ENCODE data around the gene CORO2A.
"Not testable (repeated sequence)": the region's sequence is repeated elsewhere in the genome, so short reads cannot be mapped to it uniquely, and the experiment has no call there.

Gene CORO2A

DNA sequence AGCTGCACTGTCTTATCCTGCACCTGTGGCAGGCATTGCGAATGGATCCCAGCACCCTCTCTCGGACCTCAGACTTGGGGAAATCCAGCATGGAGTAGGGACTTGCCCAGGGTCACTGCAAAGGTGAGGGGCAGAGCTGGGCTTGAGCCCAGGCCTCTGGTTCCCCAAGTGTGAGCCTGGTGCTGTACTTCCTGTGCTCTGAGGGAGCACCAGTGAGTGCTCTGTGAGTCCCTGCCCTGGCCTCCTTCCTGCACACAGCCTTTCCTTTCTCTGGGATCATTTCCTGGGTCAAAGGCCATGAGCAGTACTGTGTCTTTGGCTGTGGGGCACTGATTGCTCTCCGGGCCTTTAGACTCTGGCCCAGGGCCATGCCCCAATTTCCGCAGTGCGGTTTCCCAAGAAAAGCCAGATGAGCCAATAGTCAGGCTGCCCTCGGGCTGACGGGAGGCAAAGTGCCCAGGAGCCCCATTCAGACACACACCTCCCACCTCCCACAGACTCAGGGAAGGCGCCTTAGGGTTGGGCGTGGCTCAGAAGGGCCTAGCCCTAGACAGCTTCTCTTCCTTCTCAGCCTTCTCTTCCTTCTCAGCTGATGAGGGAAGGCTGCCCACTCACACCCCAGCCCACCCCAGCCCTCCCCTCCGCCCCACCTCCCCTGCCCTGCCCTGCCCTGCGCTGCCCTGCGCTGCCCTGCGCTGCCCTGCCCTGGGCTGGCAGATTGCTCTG lies 50.1 kb downstream of the CORO2A start:
- no peak for DNase-seq (ENCODE audit: low read depth in 2 of 2)

DNA sequence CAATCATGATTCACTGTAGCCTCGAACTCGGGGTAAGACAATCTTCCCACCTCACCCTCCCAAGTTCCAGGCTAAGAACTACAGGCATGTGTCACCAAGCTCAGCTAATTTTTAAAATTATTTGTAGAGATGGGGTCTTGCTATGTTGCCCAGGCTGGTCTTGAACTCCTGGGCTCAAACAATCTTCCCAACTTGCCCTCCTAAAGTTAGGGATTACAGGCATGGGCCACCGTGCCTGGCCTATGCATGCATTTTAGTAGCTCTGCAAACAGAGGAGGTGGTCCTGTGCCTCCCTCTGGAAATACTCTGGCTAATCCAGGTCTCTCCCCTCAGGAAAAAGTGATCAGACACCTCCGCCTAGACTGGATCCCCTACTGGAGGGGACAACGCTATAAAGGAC lies 51.9 kb downstream of the CORO2A start:
- no peak for DNase-seq (ENCODE audit: low read depth in 2 of 2)

DNA sequence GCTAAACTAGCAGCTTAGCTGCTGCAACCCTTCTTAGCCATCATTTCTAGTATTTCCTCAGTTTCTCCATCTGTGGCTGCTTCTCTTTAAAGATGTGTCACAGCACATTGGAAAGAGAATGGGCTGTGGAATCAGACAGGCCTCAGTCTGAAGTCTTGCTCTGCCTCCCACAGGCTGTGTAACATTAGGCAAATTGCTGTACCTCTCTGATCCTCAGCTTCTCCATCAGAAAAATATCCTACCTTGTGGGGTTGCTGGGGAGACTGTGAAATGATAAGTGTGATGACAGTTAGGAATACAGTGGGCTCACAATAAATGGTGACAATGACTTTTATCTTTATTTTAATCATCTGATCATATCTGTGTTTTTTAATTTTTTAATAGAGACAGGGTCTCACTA lies 55.9 kb downstream of the CORO2A start:
- no peak for DNase-seq (ENCODE audit: low read depth in 2 of 2)

DNA sequence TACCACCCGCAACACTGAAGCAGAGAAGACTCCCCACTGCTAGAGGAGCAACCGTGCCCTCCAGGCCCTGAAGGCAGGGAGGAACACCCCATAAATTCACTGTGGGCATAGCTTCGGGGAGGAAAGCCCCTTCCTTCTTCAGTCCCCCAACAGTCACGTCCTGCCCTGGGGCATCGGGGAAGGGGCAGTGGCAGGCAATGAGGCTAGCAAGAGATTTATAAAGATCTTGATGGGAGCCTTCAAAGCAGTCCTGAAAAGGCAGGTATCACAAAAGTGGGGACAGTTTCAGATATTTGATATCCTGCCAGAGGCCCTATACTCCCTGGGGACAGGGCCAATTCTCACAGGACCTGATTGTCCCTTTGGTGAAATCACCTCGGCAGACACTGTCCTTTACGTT lies 56.5 kb downstream of the CORO2A start:
- no peak for DNase-seq (ENCODE audit: low read depth in 2 of 2)

DNA sequence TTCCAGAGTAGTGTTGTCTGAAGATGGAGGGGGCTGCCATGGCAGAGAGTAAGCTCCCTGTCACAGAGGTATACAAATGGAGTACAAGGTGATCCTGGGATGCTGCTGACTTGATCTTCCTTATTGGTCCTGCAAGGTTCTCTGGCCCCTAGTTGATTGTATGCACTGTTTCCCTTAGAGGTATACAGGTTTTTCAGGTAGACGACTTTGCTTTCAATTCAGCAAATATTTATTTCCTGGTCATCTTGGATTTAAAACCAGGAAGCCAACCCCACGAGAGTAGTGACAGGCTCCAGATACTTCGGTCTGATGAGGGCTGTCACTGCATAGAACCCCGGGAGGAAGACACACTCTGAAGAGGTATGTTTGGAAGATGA lies 56.9 kb downstream of the CORO2A start:
- DNase-seq (ENCODE audit: low read depth in 2 of 2), result no peak

DNA sequence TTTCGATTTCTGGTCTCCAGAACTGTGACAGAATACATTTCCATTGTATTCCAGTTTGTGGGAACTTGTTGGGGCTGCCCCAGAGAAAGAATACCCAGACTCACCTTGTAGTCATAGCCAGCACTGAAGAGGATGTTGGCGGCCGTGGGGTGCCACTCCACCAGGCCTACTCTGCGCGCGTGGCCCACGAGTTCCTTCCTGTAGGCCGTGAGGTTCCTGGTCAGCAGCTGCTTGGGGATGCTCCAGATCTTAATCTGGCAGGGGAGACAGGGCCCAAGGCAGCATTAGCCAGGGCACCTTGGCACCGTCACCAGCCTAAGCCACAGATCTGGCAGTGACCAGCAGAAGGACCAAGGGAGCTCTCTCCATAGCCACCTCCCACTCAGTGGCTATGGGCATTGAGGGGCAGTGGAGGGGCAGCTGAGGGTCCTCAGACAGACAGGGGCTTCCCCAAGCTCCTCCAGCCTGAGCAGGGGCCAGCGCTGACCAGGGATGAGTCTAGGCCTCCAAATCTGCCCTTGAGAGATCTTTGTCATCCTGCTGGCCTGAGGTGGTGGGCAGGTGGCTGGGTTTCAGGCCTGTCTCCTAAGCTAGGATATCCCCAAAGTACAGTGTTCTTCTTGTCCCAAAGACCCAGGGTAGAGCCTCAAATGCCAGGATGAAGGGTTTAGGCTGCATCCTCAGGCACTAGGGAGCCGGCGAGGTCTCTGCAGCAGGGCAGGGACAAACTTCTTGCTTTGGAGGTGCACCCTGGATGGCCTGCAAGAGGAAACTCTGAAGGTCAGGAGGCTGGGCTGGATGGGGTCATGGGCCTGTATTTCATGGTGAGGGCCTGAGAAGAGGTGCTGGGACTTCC lies 57.5 kb downstream of the CORO2A start:
- no peak for DNase-seq (ENCODE audit: low read depth in 2 of 2)

DNA sequence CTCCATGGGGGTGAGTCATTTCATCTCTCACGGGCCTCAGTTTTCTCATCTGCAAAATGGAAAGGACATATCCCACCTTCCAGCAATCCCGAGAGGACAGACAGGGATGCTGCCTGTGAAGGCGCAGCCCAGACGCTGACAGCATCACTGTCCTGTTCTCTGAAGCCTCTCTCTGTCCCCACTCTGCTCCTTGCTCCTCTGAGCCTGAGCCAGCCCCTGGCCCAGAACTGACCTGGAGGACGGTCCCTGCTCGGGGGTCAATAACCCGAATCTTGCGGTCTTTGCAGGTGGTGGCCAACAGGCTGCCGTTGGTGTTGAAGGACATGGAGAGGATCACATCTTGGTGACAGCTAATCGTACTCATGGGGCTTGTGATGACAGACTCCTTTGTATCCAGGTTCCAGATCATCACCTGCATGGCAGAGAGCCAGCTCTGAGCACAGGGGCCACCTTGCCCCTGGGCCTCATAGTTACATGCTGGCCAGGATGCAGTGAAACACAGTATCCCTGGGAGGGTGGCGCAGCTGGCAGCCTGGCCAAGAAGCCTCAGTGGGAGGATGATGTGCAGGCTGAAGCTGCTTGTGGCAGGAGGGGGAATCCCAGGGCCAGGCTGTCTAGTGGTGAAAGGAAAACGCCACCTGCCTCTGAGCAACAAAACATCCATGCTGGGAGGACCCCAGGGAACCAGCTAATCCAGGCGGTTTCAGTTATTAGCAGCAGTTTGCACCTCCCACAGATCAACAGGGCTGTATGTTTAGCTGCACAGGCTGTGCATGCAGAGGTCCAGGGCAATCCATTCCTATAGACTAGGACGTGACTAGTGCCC lies 59.4 kb downstream of the CORO2A start:
- DNase-seq (ENCODE audit: low read depth in 2 of 2), result no peak

DNA sequence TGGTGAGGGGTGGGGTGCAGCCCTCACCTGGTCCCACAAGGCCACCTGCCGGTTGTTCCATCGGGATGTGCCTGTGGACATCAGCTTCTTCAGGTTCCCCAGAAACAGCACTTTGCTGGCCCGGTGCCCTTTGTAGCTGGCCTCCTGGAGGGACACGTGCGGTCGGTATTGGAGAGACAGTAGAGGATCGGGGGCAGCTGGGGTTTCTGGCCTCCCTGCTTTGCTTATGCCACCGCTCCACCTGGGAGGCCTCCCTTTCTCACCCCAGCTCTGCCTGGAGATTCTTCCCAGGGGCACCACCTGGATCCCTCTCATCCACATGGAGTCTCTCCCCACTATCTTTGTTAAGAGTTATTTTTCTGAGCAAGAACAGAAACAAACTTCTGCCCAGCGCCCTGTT lies 60.3 kb downstream of the CORO2A start:
- no peak for DNase-seq (ENCODE audit: low read depth in 2 of 2)

DNA sequence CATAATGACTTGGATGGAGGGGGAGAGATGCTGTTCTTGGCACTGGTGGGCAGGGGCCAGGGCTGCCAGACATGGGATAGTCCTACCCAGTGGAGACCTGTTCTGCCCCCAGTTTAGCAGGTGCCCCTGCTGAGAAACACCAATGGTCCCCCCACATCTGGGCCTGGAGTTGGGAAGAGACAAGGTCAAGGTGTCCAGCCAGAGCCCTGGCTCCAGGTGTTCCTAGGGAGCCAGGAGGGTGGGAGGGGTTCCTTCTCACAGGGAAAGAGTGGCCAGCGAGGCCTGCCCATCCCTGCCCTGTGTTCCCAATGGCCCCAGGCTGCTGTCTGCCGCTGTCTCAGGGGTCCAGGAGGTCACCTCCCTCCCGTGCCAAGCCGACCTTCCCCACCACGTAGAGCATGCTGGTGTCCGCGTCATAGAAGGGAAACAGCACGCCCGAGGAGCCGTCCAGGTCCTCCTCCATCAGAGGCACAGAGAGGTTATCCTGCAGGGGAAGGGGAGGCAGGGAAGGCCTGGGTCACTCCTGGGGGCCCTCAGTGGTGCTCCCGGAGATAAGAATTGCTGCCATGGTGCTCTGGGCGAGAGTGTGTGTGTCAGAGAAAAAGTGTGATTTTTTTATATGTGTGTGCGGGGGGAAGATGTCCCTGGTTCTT lies 61.7 kb downstream of the CORO2A start:
- DNase-seq (ENCODE audit: low read depth in 2 of 2), result no peak

DNA sequence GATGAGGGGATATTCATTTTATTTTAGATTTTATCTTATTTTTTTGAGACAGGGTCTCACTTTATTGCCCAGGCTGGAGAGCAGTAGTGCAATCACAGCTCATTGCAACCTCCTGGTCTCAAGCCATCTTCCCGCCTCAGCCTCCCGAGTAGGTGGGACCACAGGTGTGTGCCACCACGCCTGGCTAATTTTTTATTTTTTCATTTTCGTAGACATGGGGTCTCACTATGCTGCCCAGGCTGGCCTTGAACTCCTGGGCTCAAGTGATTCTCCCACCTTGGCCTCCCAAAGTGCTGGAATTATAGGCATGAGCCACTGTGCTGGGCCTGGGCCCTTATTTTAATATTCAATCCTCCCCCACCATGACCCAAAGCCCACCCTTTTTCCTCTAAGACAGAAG lies 62.4 kb downstream of the CORO2A start:
- not testable (repeated sequence) for DNase-seq (ENCODE audit: low read depth in 2 of 2)

DNA sequence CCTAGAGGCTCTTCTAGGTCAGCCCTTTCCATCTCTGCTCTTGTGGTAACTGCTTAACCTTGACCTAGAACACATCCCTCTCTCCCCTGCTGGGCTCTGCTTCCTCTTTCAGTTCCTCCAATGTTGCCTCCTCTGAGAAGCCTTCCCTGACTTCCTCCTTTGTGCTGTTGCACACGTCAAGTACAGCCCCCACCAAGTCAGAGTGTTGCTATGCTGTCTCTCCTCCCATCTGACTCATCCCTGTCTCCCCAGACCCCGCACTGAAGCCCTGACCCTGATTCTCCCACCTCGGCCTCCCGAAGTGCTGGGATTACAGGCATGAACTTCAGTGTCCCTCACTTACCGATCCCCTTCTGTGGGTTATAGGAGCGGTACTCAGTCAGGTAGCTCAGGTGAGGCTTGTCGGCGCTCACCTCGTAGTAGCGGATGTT lies 63.0 kb downstream of the CORO2A start:
- no peak for DNase-seq (ENCODE audit: low read depth in 2 of 2)

DNA sequence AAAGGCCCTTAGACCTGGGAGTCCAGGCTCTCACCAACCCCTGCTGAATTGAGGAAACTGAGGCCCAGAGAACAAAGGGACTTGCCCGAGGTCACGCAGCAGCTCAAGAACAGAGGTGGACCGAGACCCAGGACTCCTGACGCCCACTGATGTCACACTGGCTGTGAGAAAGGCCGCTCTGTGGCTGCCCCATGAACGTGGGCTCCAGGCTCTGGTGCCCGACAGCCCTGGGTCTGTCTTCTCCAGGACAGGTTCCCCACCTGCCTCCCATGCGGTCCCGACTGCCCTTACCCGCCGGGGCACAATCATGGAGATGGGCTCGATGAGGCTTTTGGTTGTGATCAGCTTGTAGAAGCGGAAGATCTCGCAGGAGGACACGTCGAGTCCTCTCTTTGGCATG lies 64.1 kb downstream of the CORO2A start:
- DNase-seq (ENCODE audit: low read depth in 2 of 2), result no peak

DNA sequence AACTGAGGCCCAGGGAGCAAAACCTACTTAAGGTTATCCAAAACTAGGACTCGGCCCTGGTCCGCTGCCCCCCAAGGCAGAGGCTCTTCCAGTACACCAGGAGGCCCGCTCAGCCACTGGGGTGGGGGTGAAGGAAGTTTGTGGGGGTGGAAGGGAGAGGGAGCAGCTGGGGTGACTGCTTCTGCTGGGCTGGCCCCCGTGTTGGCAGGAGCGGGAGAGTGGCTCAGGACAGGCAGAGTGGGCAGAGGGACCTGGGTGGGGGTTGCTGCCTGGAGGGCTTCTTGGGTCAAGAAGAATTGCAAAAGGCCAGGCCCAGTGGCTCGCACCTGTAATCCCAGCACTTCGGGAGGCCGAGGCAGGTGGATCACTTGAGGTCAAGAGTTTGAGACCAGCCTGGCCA lies 65.2 kb downstream of the CORO2A start:
- no peak for DNase-seq (ENCODE audit: low read depth in 2 of 2)

DNA sequence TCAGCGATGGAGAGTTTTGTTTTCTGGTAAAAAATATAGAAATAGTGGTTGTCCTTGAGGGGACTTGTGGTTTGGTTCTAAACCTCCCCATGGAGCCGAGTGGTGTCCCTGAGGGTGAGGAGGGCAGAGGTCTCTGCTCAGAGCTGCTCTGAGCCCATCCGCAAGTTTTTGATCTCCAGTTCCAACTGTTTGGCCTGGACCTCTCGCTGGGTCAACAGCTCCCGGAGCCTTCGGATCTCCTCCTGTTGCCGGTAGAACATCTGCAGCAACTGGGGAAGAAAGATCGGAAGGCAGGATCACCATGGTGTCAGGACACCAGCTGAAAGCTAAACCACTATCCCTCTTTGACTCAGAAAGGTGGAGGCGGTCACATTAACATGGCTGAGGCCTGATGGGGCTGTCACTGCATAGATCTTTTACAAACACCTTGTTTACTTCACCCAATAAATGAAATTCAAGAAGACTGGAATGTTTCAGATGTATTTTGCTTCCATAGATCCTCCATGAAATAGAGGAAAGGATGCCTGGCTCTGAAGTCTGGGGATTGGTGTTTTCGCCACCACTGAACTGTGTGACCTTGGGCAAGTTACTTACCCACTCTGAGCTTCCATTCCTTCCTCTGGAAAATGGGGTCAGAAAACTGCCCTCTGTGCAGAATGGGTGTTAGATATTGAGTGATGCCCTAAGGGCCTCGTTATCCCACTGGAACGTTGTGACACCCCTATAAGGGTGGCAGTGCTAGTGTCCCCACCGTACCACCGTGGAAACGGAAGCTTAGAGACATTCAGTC lies 67.6 kb downstream of the CORO2A start:
- DNase-seq (ENCODE audit: low read depth in 2 of 2), result no peak

DNA sequence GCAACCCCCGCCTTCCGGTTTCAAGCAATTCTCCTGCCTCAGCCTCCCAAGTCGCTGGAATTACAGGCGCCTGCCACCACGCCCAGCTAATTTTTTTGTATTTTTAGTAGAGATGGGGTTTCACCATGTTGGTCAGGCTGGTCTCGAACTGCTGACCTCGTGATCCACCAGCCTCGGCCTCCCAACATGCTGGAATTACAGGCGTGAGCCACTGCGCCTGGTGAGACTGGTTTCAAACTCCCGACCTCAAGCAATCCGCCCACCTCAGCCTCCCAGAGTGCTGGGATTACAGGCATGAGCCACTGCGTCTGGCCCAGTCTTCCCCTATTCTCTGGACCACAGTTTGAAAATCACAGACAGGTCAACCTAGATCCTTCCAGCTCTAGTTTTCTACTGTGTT lies 68.3 kb downstream of the CORO2A start:
- not testable (repeated sequence) for DNase-seq (ENCODE audit: low read depth in 2 of 2)

DNA sequence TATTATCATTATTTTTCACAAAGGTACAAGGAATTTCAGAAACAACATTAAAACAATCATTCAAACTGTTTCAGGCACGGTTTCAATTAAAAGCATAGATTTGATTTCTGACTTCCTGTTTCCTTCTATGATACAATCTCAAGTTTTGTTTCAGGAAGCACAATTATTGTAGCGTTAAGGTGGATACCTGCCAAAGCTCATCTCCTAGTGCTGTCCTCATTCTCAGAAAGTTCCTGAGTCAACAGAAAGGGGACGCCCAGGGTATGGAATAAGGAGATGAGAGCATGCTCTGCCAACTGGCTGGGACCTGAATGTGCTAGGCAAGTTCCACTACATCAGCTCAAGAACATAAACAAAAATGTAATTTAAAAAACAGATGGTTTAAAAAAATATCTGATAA lies 71.4 kb downstream of the CORO2A start:
- DNase-seq (ENCODE audit: low read depth in 2 of 2), result no peak

DNA sequence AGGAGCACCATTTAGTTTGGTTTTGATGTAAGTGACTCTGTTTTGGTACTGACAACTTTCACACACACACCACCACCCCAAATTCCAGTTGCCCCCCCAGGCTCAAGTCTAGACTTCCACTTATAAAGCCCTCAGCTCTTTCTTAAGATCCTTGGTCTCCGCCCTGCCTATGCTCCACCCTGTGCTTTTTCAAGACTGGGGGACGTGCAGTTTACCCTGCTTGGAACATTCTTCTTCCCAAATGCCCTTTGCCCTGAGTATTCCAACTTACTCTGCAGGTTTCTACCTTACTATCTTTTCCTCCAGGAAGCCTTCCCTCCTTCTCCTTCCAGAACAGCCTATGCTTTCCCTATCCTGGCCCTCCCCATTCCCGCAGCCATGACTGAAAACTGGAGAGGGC lies 72.0 kb downstream of the CORO2A start:
- DNase-seq (ENCODE audit: low read depth in 2 of 2), result no peak

DNA sequence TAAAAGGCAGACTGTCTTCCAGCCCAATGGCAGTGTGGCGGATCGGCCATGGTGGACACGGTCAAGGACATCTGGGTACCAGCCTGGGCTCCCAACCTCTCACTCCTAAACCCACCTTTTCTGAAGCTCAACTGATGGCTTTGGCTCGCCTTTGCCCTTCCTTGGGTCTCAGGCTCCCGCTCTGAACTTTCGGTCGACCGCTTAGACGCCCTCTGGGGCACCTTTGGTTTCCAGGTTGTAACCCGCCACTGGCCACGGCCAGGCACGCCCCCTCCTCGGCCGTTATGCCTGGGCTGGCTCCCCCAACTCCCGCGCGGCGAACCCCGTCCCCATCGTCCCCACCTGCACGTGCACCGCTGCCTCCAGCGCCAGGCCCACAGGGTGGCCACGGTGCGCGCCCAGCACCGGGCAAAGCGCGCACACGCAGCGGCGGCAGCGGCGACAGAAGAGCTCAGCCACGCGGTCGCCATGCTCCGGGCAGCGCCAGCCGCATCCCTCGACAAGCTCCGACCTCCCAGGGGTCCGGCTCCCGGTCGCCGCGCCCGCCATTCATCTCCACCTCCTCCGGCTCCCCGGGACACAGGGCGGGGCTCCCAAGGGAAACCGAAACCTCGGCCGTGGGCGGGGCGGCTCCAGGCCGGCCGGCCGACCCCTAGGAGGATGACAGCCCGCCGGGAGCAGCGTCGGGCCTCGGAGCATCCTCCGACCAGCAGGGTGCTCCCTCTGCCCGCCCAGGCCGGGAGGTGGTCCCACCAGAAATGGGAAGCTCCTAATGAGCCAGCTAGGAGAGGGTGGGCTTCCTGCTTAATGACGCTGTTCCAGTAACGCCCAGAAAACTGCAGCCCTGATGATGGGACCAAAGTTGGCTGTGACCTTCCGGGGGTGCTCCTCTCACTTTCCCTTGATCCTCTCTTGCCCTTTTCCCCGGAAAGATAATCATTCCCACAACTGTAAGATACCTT lies 73.5 kb downstream of the CORO2A start, which contains the start of gene TRIM14:
Gene TRIM14 (minus strand): TSS at position 583 of the 962 bp plus-strand sequence. CDS start 34 bp downstream, at position 549.
- peak; percentile 25 to 69 for DNase-seq (ENCODE audit: low read depth in 2 of 2)

DNA sequence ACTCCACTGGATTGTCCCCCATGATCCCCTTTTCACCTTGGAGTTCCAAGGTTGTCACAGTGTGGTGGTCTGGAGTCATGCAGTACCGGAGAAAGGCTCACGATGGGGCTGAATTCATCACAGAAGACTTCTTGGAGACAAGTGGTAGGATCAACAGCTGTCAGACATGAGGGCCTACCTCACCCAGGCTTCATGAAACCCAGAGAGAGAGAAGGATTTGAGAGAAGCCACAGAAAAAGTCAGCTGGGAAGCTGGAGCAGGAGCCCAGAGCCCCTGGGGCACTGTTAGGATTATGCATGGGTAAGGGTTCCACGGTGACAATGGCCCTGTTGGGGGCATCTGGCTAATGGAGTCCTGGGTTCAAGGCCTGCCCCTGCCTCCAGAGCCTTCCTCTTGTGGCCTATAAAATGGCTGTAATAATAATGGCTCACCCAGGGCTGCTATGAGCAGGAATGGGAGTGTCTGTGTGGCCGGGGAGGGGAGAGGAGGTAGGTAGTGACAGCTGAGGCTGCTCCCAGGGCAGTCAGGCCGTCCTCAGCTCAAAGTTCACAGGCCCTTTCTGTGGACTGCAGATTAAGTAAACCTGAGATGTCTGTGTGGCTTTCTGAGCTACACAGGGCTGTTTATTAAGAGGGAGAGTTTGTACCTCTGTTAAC lies 74.3 kb downstream of the CORO2A start:
- peak; percentile 6 to 15 for DNase-seq (ENCODE audit: low read depth in 2 of 2)

All from stimulated activated CD4-positive, alpha-beta T cell treated with anti-CD3 and anti-CD28 coated beads, Interleukin-12 subunit alpha, Interleukin-12 subunit beta, amount 100 ng/mL, for 24 hours (primary cell).